GM18867 (cell line): ENCODE data around the gene KCNH3.
"Not testable (repeated sequence)": the region's sequence is repeated elsewhere in the genome, so short reads cannot be mapped to it uniquely, and the experiment has no call there.

Source experiments
- ATAC-seq: cut with Tn5 transposase; IDR thresholded peaks from one replicate; pipeline ENCODE4 v1.9.1; 2021; ENCODE audit warnings: mild to moderate bottlenecking, moderate library complexity; ENCODE audit not compliant: unreplicated experiment

The KCNH3 gene

GRCh38 chr12:49524660-49525324, 14.0 kb upstream of the KCNH3 start:
- no peak for ATAC-seq

GRCh38 chr12:49525942-49526341, 12.9 kb upstream of the KCNH3 start:
- ATAC-seq, result no peak

- no peak for ATAC-seq
Observed at GRCh38 chr12:49527361-49528130, 11.3 kb upstream of the KCNH3 start.

GRCh38 chr12:49529414-49529813, 9.4 kb upstream of the KCNH3 start:
- no peak for ATAC-seq

- no peak for ATAC-seq
Observed at GRCh38 chr12:49531745-49532144, 7.1 kb upstream of the KCNH3 start.

GRCh38 chr12:49533331-49533730, 5.5 kb upstream of the KCNH3 start:
- ATAC-seq, result no peak

GRCh38 chr12:49534122-49534521, 4.7 kb upstream of the KCNH3 start:
- not testable (repeated sequence) for ATAC-seq

- ATAC-seq, result no peak
Observed at GRCh38 chr12:49534731-49535278, 4.0 kb upstream of the KCNH3 start.

GRCh38 chr12:49535921-49536525, 2.8 kb upstream of the KCNH3 start:
- no peak for ATAC-seq

- no peak for ATAC-seq
Observed at GRCh38 chr12:49536526-49537071, 2.2 kb upstream of the KCNH3 start.

- no peak for ATAC-seq
Observed at GRCh38 chr12:49537231-49537751, 1.5 kb upstream of the KCNH3 start.

- ATAC-seq, result no peak
Observed at GRCh38 chr12:49537752-49538509, 899 bp upstream of the KCNH3 start.

GRCh38 chr12:49539406-49540228, 787 bp downstream of the KCNH3 start:
- ATAC-seq, result no peak

GRCh38 chr12:49540229-49541139, 1.7 kb downstream of the KCNH3 start:
- ATAC-seq, result no peak

GRCh38 chr12:49541140-49541861, 2.5 kb downstream of the KCNH3 start:
- ATAC-seq, result no peak

GRCh38 chr12:49541911-49542505, 3.2 kb downstream of the KCNH3 start:
- no peak for ATAC-seq

GRCh38 chr12:49542592-49543160, 3.8 kb downstream of the KCNH3 start:
- ATAC-seq, result no peak
